ENCODE measurements around the gene RASGRF1. TPM values are rescaled to one million over a fixed set of nuclear protein-coding genes. Genes with fewer than 3 reads are reported as not detected.

Gene RASGRF1
- total and polyA plus RNA-seq, 9 of the 15 experiments (the other 6 are each of a cell fraction or from before 2014, with no cell fraction given), result 0.03 to 0.58 (median 0.06) TPM; not detected in 1

DNA sequence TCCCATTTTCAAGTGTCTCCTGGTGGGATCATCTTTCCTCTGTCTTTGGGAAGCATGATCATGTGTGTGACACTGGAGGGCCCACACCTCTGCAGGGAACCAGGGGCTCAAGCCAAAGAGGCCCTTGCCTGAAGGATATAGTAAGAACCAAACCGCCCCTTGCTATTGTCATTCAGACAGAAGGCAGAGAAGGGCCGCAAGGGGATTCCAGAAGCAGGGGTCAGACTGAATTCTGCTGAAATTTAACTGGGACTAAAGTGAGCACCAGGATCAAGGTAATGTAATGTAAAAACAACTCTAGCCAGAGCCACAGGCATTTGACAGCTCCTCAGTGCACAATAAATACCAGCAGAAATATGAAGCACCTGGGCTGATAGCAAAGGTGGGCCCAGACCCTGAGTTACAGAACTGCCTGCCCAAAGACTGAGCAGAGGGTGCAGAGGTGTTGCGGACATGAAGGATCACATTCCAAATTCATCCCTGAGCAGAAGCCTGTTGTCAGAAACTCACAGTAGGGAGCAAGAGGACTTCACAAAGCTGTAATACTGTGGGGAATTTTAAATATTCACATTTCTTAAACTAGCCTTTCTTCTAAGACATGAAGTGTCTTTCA, 46.0 kb upstream of the RASGRF1 start:
- H3K9me1 ChIP-seq (ENCODE audit: control insufficient read depth, insufficient read depth, low read length), result no peaks in the 10 kb centered on the region
- no peaks in the 10 kb centered on the region for H3K36me3 ChIP-seq (ENCODE audit: control insufficient read depth, insufficient read depth, low read length)
- no TSS peak for BruUV-seq (replicated peaks)
- intact Hi-C loops (cut with micrococcal nuclease) (no loop called here), in situ Hi-C loops (cut with MboI) (no loop called here)
- no peak overlapping the region for H3K4me2 ChIP-seq (ENCODE audit: insufficient read depth, low read length)
- no peak overlapping the region for H3K9ac ChIP-seq (ENCODE audit: insufficient read depth in 1 of 2, low read depth in 2 of 2, low read length in 2 of 2)
- POLR2A ChIA-PET, result interaction anchor here (0.6 to 0.8 kb wide), 3 partner anchors 29 to 740 kb away, joined by 3 to 6 read pairs (median 4); no protein-coding TSS in a partner anchor
- H3K4me3 ChIP-seq, result no peak overlapping the region
- CTCF ChIA-PET (ENCODE audit: low intra/inter-chr PET ratio), result no interaction called here
- H3K27me3 ChIP-seq (ENCODE audit: control insufficient read depth in 2 of 2, insufficient read depth in 2 of 2, low read length in 2 of 2), result peaks cover 3 to 10% of the 10 kb centered on the region in 2 experiments; a peak in 4 of 5 replicates
- H3K79me2 ChIP-seq (ENCODE audit: control insufficient read depth, insufficient read depth, low read length), result no peaks in the 10 kb centered on the region
- FAIRE-seq, result no peak
- H3K27ac ChIP-seq (ENCODE audit: extremely low read depth, low read depth, low read length), result no peak overlapping the region
- no peaks in the 10 kb centered on the region; a peak in 1 of 5 replicates for H3K4me1 ChIP-seq (replicated peaks in 1 of 2; ENCODE audit: control insufficient read depth in 2 of 2, insufficient read depth in 2 of 2, low read length in 2 of 2)
- WGBS (ENCODE audit: insufficient coverage, low coverage, missing lambda C conversion rate), result 0% methylated on average over 3 of the region's 3 CpGs
- H2AFZ ChIP-seq (ENCODE audit: low read depth, low read length), result no peak overlapping the region
- H3K9me3 ChIP-seq (replicated peaks; ENCODE audit: control insufficient read depth, insufficient read depth, low read depth, low read length), result no peaks in the 10 kb centered on the region
- ATAC-seq, result no peak
- H4K20me1 ChIP-seq (replicated peaks; ENCODE audit: control insufficient read depth, insufficient read depth, low read length), result no peaks in the 10 kb centered on the region
- DNase-seq (ENCODE audit: extremely low read depth in 1 of 4, low spot score in 3 of 4), result no peak
- no peak for TF ChIP-seq PML (IDR thresholded peaks at IDR 0.05; ENCODE audit: low read length)
- TF ChIP-seq THRAP3 (IDR thresholded peaks at IDR 0.05; ENCODE audit: borderline replicate concordance), result no peak
- no peak for TF ChIP-seq ZZZ3 (IDR thresholded peaks at IDR 0.05)
- TF ChIP-seq ZNF239 (CRISPR knock-in tag; IDR thresholded peaks at IDR 0.05), result no peak
- TF ChIP-seq CREBBP (IDR thresholded peaks at IDR 0.05; ENCODE audit: low read depth, low read length), result no peak
- TF ChIP-seq, protein P1, sequence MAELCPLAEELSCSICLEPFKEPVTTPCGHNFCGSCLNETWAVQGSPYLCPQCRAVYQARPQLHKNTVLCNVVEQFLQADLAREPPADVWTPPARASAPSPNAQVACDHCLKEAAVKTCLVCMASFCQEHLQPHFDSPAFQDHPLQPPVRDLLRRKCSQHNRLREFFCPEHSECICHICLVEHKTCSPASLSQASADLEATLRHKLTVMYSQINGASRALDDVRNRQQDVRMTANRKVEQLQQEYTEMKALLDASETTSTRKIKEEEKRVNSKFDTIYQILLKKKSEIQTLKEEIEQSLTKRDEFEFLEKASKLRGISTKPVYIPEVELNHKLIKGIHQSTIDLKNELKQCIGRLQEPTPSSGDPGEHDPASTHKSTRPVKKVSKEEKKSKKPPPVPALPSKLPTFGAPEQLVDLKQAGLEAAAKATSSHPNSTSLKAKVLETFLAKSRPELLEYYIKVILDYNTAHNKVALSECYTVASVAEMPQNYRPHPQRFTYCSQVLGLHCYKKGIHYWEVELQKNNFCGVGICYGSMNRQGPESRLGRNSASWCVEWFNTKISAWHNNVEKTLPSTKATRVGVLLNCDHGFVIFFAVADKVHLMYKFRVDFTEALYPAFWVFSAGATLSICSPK (IDR thresholded peaks at IDR 0.05; ENCODE audit: borderline replicate concordance), result no peak
- no peak for TF ChIP-seq ZBTB17 (CRISPR knock-in tag; IDR thresholded peaks at IDR 0.05)
- TF ChIP-seq, protein P2, sequence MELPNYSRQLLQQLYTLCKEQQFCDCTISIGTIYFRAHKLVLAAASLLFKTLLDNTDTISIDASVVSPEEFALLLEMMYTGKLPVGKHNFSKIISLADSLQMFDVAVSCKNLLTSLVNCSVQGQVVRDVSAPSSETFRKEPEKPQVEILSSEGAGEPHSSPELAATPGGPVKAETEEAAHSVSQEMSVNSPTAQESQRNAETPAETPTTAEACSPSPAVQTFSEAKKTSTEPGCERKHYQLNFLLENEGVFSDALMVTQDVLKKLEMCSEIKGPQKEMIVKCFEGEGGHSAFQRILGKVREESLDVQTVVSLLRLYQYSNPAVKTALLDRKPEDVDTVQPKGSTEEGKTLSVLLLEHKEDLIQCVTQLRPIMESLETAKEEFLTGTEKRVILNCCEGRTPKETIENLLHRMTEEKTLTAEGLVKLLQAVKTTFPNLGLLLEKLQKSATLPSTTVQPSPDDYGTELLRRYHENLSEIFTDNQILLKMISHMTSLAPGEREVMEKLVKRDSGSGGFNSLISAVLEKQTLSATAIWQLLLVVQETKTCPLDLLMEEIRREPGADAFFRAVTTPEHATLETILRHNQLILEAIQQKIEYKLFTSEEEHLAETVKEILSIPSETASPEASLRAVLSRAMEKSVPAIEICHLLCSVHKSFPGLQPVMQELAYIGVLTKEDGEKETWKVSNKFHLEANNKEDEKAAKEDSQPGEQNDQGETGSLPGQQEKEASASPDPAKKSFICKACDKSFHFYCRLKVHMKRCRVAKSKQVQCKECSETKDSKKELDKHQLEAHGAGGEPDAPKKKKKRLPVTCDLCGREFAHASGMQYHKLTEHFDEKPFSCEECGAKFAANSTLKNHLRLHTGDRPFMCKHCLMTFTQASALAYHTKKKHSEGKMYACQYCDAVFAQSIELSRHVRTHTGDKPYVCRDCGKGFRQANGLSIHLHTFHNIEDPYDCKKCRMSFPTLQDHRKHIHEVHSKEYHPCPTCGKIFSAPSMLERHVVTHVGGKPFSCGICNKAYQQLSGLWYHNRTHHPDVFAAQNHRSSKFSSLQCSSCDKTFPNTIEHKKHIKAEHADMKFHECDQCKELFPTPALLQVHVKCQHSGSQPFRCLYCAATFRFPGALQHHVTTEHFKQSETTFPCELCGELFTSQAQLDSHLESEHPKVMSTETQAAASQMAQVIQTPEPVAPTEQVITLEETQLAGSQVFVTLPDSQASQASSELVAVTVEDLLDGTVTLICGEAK (IDR thresholded peaks at IDR 0.05), result no peak
- TF ChIP-seq, protein P2 (CRISPR knock-in tag; IDR thresholded peaks at IDR 0.05), result no peak
- TF ChIP-seq ZNF57 (CRISPR knock-in tag; IDR thresholded peaks at IDR 0.05), result no peak
- TF ChIP-seq SMARCA5 (IDR thresholded peaks at IDR 0.05), result no peak
- TF ChIP-seq ZNF830 (CRISPR knock-in tag; IDR thresholded peaks at IDR 0.05), result no peak
- TF ChIP-seq MTA2 (IDR thresholded peaks at IDR 0.05; ENCODE audit: low read depth), result no peak
- TF ChIP-seq ZNF584 (CRISPR knock-in tag; IDR thresholded peaks at IDR 0.05; ENCODE audit: low read depth), result no peak
